Measurements from ENCODE around the gene HOXA5. TPM values are rescaled to one million over a fixed set of nuclear protein-coding genes. Genes with fewer than 3 reads are reported as not detected.

Gene HOXA5
- total and polyA plus RNA-seq, 11 donors: 0.07 to 2.8 (median 0.36) TPM; not detected in 7

DNA sequence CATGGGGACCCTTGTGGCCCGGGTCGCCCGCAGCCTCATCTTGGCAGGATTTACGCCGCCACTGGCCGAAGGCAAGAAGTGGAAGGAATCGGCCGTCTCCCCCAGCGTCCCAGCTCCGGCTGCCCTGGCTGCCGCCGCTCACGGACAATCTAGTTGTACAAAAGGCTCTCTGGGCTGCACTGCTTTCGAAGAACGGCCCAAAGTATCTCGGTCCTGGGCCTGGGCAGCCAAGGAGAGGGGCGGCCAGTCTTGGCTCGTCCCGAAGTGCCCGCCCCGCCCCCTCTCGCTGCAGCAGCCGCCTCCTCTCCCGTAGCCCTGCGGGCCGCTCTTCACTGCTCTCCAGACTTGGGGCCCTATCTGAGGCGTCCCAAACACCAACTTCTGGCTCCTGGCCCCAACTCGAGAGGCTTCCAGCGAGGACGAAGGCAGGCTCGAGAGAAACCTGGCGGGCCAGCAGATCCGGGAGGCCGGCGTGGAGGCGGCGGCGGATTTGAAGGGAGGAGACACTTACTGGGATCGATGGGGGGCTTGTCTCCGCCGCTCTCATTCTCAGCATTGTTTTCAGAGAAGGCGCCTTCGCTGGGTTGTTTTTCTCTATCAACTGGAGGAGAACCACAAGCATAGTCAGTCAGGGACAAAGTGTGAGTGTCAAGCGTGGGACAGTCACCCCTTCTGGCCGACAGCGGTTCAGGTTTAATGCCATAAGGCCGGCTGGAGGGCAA, 21.0 kb upstream of the HOXA5 start:
- Histone ChIP-seq H3K4me1 (peaks cover 0 to 61% (median 17%) of the 10 kb centered on the region in 12 donors), H3K36me3 (no peaks in the 10 kb centered on the region), H3K9me3 (no peaks in the 10 kb centered on the region), H3K4me3 (peak overlapping the region in 9 of 12 donors; percentile 6 to 51 (median 20)), H3K27me3 (peaks cover 79 to 100% (median 98%) of the 10 kb centered on the region in 9 donors), H3K27ac (peak overlapping the region in 1 of 12 donors; percentile 91)
- no peak for TF ChIP-seq POLR2A (IDR thresholded peaks at IDR 0.05)
- TF ChIP-seq, protein P1, sequence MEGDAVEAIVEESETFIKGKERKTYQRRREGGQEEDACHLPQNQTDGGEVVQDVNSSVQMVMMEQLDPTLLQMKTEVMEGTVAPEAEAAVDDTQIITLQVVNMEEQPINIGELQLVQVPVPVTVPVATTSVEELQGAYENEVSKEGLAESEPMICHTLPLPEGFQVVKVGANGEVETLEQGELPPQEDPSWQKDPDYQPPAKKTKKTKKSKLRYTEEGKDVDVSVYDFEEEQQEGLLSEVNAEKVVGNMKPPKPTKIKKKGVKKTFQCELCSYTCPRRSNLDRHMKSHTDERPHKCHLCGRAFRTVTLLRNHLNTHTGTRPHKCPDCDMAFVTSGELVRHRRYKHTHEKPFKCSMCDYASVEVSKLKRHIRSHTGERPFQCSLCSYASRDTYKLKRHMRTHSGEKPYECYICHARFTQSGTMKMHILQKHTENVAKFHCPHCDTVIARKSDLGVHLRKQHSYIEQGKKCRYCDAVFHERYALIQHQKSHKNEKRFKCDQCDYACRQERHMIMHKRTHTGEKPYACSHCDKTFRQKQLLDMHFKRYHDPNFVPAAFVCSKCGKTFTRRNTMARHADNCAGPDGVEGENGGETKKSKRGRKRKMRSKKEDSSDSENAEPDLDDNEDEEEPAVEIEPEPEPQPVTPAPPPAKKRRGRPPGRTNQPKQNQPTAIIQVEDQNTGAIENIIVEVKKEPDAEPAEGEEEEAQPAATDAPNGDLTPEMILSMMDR (IDR thresholded peaks at IDR 0.05): no peak
- WGBS, 4 donors: 2 to 3% (median 3%) methylated on average over 23 to 47 of the region's 47 CpGs
- intact Hi-C loops (cut with DNase I): loop anchor here in 9 of 10 donors (5.0 to 10.0 kb wide), 10 partner anchors 312 to 1310 kb away; no protein-coding TSS in a partner anchor
- ATAC-seq (no peak), DNase-seq (peak in 2 of 5 donors; percentile 23 to 64)

DNA sequence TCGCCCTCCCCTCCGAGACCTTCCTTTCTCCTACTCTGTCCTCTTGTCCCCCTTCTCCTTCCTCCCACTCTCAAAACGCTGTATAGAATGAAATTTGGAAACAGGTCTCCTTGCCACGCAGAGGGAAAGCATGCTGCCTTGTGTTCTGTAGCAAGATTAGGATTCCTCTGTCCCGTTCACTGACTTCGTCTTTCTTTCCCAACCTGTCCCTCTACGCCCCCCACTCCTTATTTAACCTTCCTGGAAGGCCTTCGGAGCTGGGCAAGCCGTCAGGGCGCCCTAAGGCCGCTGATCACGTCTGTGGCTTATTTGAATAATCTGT, 20.5 kb upstream of the HOXA5 start:
- peak overlapping the region in 1 of 12 donors; percentile 91 for H3K27ac ChIP-seq
- H3K4me1 ChIP-seq: peaks cover 0 to 59% (median 16%) of the 10 kb centered on the region in 12 donors
- no peak for DNase-seq
- H3K4me3 ChIP-seq: peak overlapping the region in 1 of 12 donors; percentile 51
- ATAC-seq: no peak
- 13 to 24% (median 19%) methylated on average over 12 of the region's 12 CpGs for WGBS, 4 donors
- peaks cover 79 to 100% (median 98%) of the 10 kb centered on the region in 9 donors for H3K27me3 ChIP-seq
- no peaks in the 10 kb centered on the region for H3K9me3 ChIP-seq
- H3K36me3 ChIP-seq: no peaks in the 10 kb centered on the region
- TF ChIP-seq POLR2A (IDR thresholded peaks at IDR 0.05): no peak
- TF ChIP-seq, protein P1 (IDR thresholded peaks at IDR 0.05): no peak
- intact Hi-C loops (cut with DNase I): loop anchor here in 9 of 10 donors (5.0 to 10.0 kb wide), 10 partner anchors 312 to 1309 kb away; no protein-coding TSS in a partner anchor

DNA sequence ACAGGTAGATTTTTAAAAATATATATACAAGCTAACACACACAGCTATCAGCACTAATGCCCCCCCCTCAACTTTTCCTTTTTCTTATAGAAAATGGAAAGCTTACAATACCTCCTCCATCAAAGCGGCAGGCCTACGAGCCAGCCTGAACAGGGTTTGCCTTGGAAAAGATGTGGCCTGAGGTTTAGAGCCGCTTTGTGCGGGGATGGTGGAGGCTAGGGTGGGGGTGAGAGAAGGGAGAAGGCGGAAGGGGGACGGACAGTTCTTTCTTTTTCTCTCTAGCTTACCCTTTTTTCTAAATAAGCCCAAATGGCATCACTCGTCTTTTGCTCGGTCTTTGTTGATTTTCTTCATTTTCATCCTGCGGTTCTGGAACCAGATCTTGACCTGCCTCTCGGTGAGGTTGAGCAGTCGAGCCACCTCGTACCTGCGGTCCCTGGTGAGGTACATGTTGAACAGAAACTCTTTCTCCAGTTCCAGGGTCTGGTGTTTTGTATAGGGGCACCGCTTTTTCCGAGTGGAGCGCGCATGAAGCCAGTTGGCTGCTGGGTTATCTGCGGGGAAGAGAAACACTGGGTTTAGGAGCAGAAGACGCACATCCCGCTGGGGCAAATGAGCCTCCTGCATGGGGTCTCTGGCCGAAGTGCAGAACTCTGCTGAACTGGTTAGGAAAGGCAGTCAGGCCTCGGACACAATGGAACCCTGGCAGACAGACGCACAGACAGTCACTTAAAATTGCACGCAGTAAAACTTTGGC, 20.0 kb upstream of the HOXA5 start:
- H3K4me3 ChIP-seq: no peak overlapping the region
- H3K27ac ChIP-seq: peak overlapping the region in 1 of 12 donors; percentile 91
- no peak for ATAC-seq
- peak in 2 of 5 donors; percentile 9 to 30 for DNase-seq
- peaks cover 81 to 100% (median 99%) of the 10 kb centered on the region in 9 donors for H3K27me3 ChIP-seq
- TF ChIP-seq, protein P1 (IDR thresholded peaks at IDR 0.05): no peak
- TF ChIP-seq POLR2A (IDR thresholded peaks at IDR 0.05): no peak
- no peaks in the 10 kb centered on the region for H3K9me3 ChIP-seq
- no peaks in the 10 kb centered on the region for H3K36me3 ChIP-seq
- 28 to 43% (median 36%) methylated on average over 24 of the region's 24 CpGs for WGBS, 4 donors
- peaks cover 0 to 64% (median 16%) of the 10 kb centered on the region in 12 donors for H3K4me1 ChIP-seq
- intact Hi-C loops (cut with DNase I): loop anchor here in 9 of 10 donors (2.0 to 10.0 kb wide), 11 partner anchors 311 to 1309 kb away; no protein-coding TSS in a partner anchor

Measured in heart left ventricle (tissue), 16 donors.